ENCODE data around the gene MTG1.
"Not testable (repeated sequence)": the region's sequence is repeated elsewhere in the genome, so short reads cannot be mapped to it uniquely, and the experiment has no call there.

- not testable (repeated sequence) for TF ChIP-seq CTCF (IDR thresholded peaks at IDR 0.05; ENCODE audit: insufficient read depth, low read length); POLR2AphosphoS5 (IDR thresholded peaks at IDR 0.05; ENCODE audit: low read depth); REST (IDR thresholded peaks at IDR 0.05; ENCODE audit: insufficient replicate concordance, low read depth); GABPA (IDR thresholded peaks at IDR 0.05; ENCODE audit: low read depth); SPI1 (IDR thresholded peaks at IDR 0.05; ENCODE audit: borderline replicate concordance, low read depth)
Observed at GRCh38 chr10:133469205-133469604, 75.2 kb downstream of the MTG1 start.

Measured in HL-60 (cell line).